Sigmoid colon (tissue), 7 donors: ENCODE data around the gene ZNF135. TPM values are rescaled to one million over a fixed set of nuclear protein-coding genes. Genes with fewer than 3 reads are reported as not detected.

ENCODE experiments used
- DNase-seq: peaks from one replicate; pipeline ENCODE4 v3.0.0-alpha.2; 2019
- H3K27ac ChIP-seq, 4 donors: fragments of 200-600 bp; sonication (generic); one replicate each; pipeline ENCODE4 v1.5.1; 2016 to 2019; ENCODE audit warnings: mild to moderate bottlenecking in 1 of 4
- H3K27me3 ChIP-seq, 3 donors: fragments of 200-600 bp; sonication (generic); one replicate each; pipeline ENCODE4 v1.5.1; 2019; ENCODE audit warnings: mild to moderate bottlenecking in 1 of 3
- H3K36me3 ChIP-seq, 4 donors: fragments of 200-600 bp; sonication (generic); one replicate each; pipeline ENCODE4 v1.5.1; 2016 to 2019
- H3K4me1 ChIP-seq, 4 donors: fragments of 200-600 bp; sonication (generic); one replicate each; pipeline ENCODE4 v1.5.1; 2017 to 2019
- H3K4me3 ChIP-seq, 4 donors: fragments of 200-600 bp; sonication (generic); one replicate each; pipeline ENCODE4 v1.5.1; 2017 to 2019; ENCODE audit warnings: mild to moderate bottlenecking in 2 of 4, moderate library complexity in 1 of 4
- H3K9me3 ChIP-seq, 4 donors: fragments of 200-600 bp in 3 of 4; sonication (generic) in 3 of 4; one replicate each; pipeline versions ENCODE4 v1.5.1 to v1.6.1; 2013 to 2019
- CTCF ChIP-seq, 4 experiments: fragments of 450-650 bp in 3 of 4; fragments of 200-600 bp in 1 of 4; IDR thresholded peaks; one replicate each; pipeline ENCODE4 v1.5.1; 2016 to 2019; ENCODE audit warnings: antibody characterized with exemption in 4 of 4, mild to moderate bottlenecking in 3 of 4, moderate library complexity in 2 of 4
- EP300 ChIP-seq, 4 donors: sonication (generic); formaldehyde crosslinking; IDR thresholded peaks; one replicate each; pipeline ENCODE4 v1.6.1; 2017; ENCODE audit warnings: antibody characterized with exemption in 4 of 4
- POLR2A ChIP-seq, 2 donors: fragments of 450-650 bp; IDR thresholded peaks; one replicate each; pipeline ENCODE4 v1.6.1; 2016; ENCODE audit warnings: antibody characterized with exemption in 2 of 2, mild to moderate bottlenecking in 2 of 2, moderate library complexity in 2 of 2
- POLR2AphosphoS5 ChIP-seq, 4 donors: sonication (generic); formaldehyde crosslinking; IDR thresholded peaks; one replicate each; pipeline ENCODE4 v1.6.1; 2017; ENCODE audit warnings: antibody characterized with exemption in 4 of 4
- WGBS, 2 donors: extraction: QIAGEN DNeasy Blood & Tissue Kit; methylation state at CpG; one replicate each; pipeline ENCODE4 v1.1.7; 2013; 5-methylcytosine and 5-hydroxymethylcytosine counted together
- intact Hi-C: fragments of 100-400 bp; cut with DNase I; formaldehyde crosslinking; loops from one replicate; pipeline ENCODE4 v1.15.1; 2023
- polyA plus RNA-seq, 3 donors: library from polyadenylated mRNA; stranded (reverse); fragments of 200-250 nt; gene quantifications; one replicate each; pipeline ENCODE4 v1.2.3, GENCODE V29; 2013
- total RNA-seq, 4 donors: library from RNA; depleted of rRNA; stranded (reverse); fragments of >200 nt; gene quantifications; one replicate each; pipeline ENCODE4 v1.1.0, GENCODE V29; 2016
- donor health status: healthy with polysubstance abuse.
- donor health status: Bipolar disorder and iron deficiency.
- donor health status: healthy.

ZNF135 gene
- total and polyA plus RNA-seq, 7 donors = 0.46 to 10.0 (median 6.1) TPM

GRCh38 chr19:58118979-58119733 is 60.1 kb downstream of the ZNF135 start:
- H3K4me1 ChIP-seq = no peaks in the 10 kb centered on the region
- peaks cover 5 to 16% (median 8%) of the 10 kb centered on the region in 3 donors for H3K27me3 ChIP-seq
- no peak overlapping the region for H3K4me3 ChIP-seq
- WGBS, 2 donors = 72 to 85% methylated on average over 5 of the region's 5 CpGs
- intact Hi-C loops = no loop called here
- DNase-seq = no peak
- TF ChIP-seq EP300 (IDR thresholded peaks at IDR 0.05) = no peak
- no peak for TF ChIP-seq CTCF (IDR thresholded peaks at IDR 0.05)
- TF ChIP-seq POLR2A (IDR thresholded peaks at IDR 0.05) = no peak
- no peak for TF ChIP-seq POLR2AphosphoS5 (IDR thresholded peaks at IDR 0.05)
- no peak overlapping the region for H3K27ac ChIP-seq
- H3K9me3 ChIP-seq = peaks cover 35 to 80% (median 63%) of the 10 kb centered on the region in 4 donors
- no peaks in the 10 kb centered on the region for H3K36me3 ChIP-seq

Other genes starting within 250 kb of the ZNF135 start
- gene ZNF552, start 244.4 kb upstream of the ZNF135 start, total RNA-seq = 1 to 10 TPM; 2.4 to 7.1 (median 6.7) TPM
- gene ZNF552, start 244.4 kb upstream of the ZNF135 start, polyA plus RNA-seq = 10 to 100 TPM; 12.1 to 15.0 (median 13.6) TPM
- 10 to 100 TPM in 2 of 4 donors, 1 to 10 TPM in 2; 7.2 to 13.0 (median 9.5) TPM for gene ZNF587B, start 229.0 kb upstream of the ZNF135 start, total RNA-seq
- gene ZNF587B, start 229.0 kb upstream of the ZNF135 start, polyA plus RNA-seq = 1 to 10 TPM; 1.2 to 9.8 (median 2.8) TPM
- gene ZNF587, start 209.4 kb upstream of the ZNF135 start, total RNA-seq = 10 to 100 TPM; 22.8 to 39.0 (median 33.1) TPM
- gene ZNF587, start 209.4 kb upstream of the ZNF135 start, polyA plus RNA-seq = 10 to 100 TPM in 1 of 3 donors, 1 to 10 TPM in 2; 4.2 to 26.8 (median 4.2) TPM
- gene ZNF814, start 170.2 kb upstream of the ZNF135 start, total RNA-seq = 10 to 100 TPM in 1 of 4 donors, 1 to 10 TPM in 3; 8.2 to 13.3 (median 9.0) TPM
- 1 to 10 TPM; 4.2 to 9.7 (median 9.2) TPM for gene ZNF814, start 170.2 kb upstream of the ZNF135 start, polyA plus RNA-seq
- gene ZNF417, start 142.7 kb upstream of the ZNF135 start, total RNA-seq = 10 to 100 TPM in 3 of 4 donors, 1 to 10 TPM in 1; 9.4 to 13.7 (median 12.5) TPM
- 1 to 10 TPM; 1.2 to 5.6 (median 2.1) TPM for gene ZNF417, start 142.7 kb upstream of the ZNF135 start, polyA plus RNA-seq
- 10 to 100 TPM in 3 of 4 donors, 1 to 10 TPM in 1; 8.3 to 12.5 (median 10.8) TPM for gene ZNF418, start 123.9 kb upstream of the ZNF135 start, total RNA-seq
- gene ZNF418, start 123.9 kb upstream of the ZNF135 start, polyA plus RNA-seq = 1 to 10 TPM in 1 of 3 donors, under 1 TPM in 1, not detected in 1; 0.60 to 2.7 TPM
- 1 to 10 TPM; 2.8 to 4.8 (median 3.8) TPM for gene ZNF256, start 111.6 kb upstream of the ZNF135 start, total RNA-seq
- 1 to 10 TPM in 2 of 3 donors, under 1 TPM in 1; 0.69 to 3.2 (median 2.4) TPM for gene ZNF256, start 111.6 kb upstream of the ZNF135 start, polyA plus RNA-seq
- gene C19orf18, start 84.7 kb upstream of the ZNF135 start, total RNA-seq = 1 to 10 TPM in 2 of 4 donors, under 1 TPM in 2; 0.66 to 1.5 (median 0.95) TPM
- gene C19orf18, start 84.7 kb upstream of the ZNF135 start, polyA plus RNA-seq = under 1 TPM in 1 of 3 donors, not detected in 2; 0.90 TPM
- gene ZNF606, start 56.5 kb upstream of the ZNF135 start, total RNA-seq = 10 to 100 TPM in 3 of 4 donors, 1 to 10 TPM in 1; 9.8 to 32.1 (median 19.0) TPM
- gene ZNF606, start 56.5 kb upstream of the ZNF135 start, polyA plus RNA-seq = 1 to 10 TPM; 1.8 to 9.5 (median 3.6) TPM
- not detected for gene ZSCAN1, start 25.3 kb upstream of the ZNF135 start, total RNA-seq
- gene ZSCAN1, start 25.3 kb upstream of the ZNF135 start, polyA plus RNA-seq = under 1 TPM in 1 of 3 donors, not detected in 2; 0.10 TPM
- gene ZSCAN18, start 38.9 kb downstream of the ZNF135 start, total RNA-seq = 10 to 100 TPM; 64.7 to 85.3 (median 73.8) TPM
- gene ZSCAN18, start 38.9 kb downstream of the ZNF135 start, polyA plus RNA-seq = 10 to 100 TPM in 2 of 3 donors, 1 to 10 TPM in 1; 5.8 to 31.4 (median 12.6) TPM
- 10 to 100 TPM in 1 of 4 donors, 1 to 10 TPM in 3; 8.2 to 10.2 (median 8.3) TPM for gene ZNF329, start 91.5 kb downstream of the ZNF135 start, total RNA-seq
- gene ZNF329, start 91.5 kb downstream of the ZNF135 start, polyA plus RNA-seq = 1 to 10 TPM; 1.6 to 3.9 (median 2.4) TPM
- gene ZNF274, start 123.8 kb downstream of the ZNF135 start, total RNA-seq = 10 to 100 TPM; 18.3 to 26.7 (median 22.6) TPM
- 10 to 100 TPM in 1 of 3 donors, 1 to 10 TPM in 2; 7.8 to 19.6 (median 9.2) TPM for gene ZNF274, start 123.8 kb downstream of the ZNF135 start, polyA plus RNA-seq
- gene ZNF544, start 169.6 kb downstream of the ZNF135 start, total RNA-seq = 10 to 100 TPM; 25.8 to 45.1 (median 34.8) TPM
- 10 to 100 TPM; 16.4 to 28.6 (median 20.4) TPM for gene ZNF544, start 169.6 kb downstream of the ZNF135 start, polyA plus RNA-seq
- 1 to 10 TPM; 4.9 to 8.6 (median 6.5) TPM for gene ZNF8, start 219.7 kb downstream of the ZNF135 start, total RNA-seq
- gene ZNF8, start 219.7 kb downstream of the ZNF135 start, polyA plus RNA-seq = 1 to 10 TPM in 1 of 3 donors, under 1 TPM in 2; 0.60 to 2.0 (median 0.92) TPM
- 10 to 100 TPM; 41.7 to 49.4 (median 44.0) TPM for gene ERVK3-1, start 246.1 kb downstream of the ZNF135 start, total RNA-seq
- gene ERVK3-1, start 246.1 kb downstream of the ZNF135 start, polyA plus RNA-seq = 10 to 100 TPM; 23.6 to 35.0 (median 27.6) TPM